22Rv1 (cell line): ENCODE data around the gene PDE2A.

Experiments used
- H3K27ac ChIP-seq: fragments of 450-650 bp; 2 replicates; pipeline ENCODE4 v1.5.1; 2017
- ZFX ChIP-seq: fragments of 450-650 bp; IDR thresholded peaks from 2 replicates; pipeline ENCODE4 v1.6.1; 2017; ENCODE audit warnings: antibody characterized with exemption, borderline replicate concordance
- TF ChIP-seq, protein P1 (sequence below): fragments of 450-650 bp; IDR thresholded peaks from 2 replicates; pipeline ENCODE4 v1.5.1; 2017; ENCODE audit warnings: mild to moderate bottlenecking

Gene PDE2A

GRCh38 chr11:72704783-72705265, 30.6 kb upstream of the PDE2A start:
- TF ChIP-seq, protein P1, sequence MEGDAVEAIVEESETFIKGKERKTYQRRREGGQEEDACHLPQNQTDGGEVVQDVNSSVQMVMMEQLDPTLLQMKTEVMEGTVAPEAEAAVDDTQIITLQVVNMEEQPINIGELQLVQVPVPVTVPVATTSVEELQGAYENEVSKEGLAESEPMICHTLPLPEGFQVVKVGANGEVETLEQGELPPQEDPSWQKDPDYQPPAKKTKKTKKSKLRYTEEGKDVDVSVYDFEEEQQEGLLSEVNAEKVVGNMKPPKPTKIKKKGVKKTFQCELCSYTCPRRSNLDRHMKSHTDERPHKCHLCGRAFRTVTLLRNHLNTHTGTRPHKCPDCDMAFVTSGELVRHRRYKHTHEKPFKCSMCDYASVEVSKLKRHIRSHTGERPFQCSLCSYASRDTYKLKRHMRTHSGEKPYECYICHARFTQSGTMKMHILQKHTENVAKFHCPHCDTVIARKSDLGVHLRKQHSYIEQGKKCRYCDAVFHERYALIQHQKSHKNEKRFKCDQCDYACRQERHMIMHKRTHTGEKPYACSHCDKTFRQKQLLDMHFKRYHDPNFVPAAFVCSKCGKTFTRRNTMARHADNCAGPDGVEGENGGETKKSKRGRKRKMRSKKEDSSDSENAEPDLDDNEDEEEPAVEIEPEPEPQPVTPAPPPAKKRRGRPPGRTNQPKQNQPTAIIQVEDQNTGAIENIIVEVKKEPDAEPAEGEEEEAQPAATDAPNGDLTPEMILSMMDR, result no peak
- no peak for TF ChIP-seq ZFX

DNA sequence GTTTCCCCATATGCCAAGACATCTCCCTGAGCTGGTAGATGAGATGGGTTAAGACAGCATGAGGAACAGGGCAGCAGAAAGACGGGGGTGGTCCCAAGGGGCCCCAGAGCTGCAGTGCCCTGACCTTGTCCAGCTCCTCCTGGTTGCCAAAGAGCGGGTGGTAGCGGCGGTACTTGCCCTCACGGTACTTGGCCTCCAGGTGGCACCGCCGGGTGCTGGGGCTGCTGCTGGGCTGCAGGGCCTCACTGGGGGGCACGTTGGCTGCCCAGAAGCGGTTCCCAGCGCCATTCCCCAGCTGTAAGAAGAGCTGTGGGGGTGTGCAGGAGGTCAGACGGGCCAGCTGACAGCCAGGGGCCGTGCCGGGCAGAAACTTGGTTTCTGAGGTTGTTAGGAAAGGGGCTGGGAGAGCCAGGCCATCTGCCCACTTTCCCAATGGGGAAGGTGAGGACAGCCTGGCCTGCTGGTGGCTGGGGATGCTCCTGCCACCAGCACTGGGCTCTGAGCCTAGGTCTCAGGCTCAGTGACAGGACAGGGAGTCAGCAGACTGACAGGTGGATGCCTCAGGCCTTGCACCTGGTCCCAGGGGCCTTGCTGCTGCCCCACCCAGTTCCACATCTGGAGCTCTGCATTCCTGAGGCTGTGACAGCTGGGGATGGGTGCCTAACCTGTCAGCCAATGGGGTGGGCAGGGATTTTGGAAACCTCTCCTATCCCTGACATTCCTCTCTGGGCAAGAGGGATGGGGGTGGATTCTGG, 30.0 kb upstream of the PDE2A start:
- H3K27ac ChIP-seq, result no peak overlapping the region
- no peak for TF ChIP-seq ZFX
- TF ChIP-seq, protein P1, result peak; percentile 31

More at GRCh38 chr11:72704783-72705265, 30.6 kb upstream of the PDE2A start:
- H3K27ac ChIP-seq, result no peak overlapping the region

DNA sequence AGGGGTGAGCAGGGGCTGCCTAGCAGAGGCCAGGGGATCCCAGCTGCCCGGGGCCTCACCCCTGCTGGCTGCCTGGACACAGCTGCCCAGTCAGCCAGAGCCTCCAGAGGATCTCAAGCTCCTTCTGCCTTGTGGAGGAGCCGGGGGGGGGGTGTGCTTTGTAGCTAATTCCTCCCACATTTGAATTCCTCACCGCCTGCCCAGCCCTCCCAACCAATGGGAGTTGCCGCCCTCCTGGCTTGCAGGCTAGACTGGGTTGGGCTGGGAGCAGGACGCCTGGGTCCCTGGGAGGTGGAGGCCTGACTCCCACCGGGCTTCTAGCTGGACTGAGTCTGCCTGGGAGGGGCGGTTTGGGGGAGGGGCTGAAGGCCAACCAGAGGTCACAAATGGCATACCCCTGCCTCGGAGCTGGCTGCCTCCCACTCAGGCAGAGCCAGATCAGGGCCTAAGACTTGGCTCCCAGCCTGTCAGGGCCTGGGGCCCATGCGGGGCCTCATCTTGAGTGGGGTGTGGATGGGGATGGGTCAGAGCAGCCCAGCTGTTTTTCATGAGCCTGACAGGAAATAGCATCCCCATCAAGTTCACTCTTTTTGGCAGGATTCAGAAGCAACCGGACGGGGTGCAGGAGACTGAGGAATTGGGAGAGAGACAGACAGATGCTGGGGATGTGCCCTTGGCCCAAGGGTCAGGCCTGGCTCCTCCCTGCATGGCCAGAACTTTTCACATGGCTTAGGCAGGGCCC, 29.2 kb upstream of the PDE2A start:
- no peak overlapping the region for H3K27ac ChIP-seq
- TF ChIP-seq ZFX, result no peak
- TF ChIP-seq, protein P1, result no peak

DNA sequence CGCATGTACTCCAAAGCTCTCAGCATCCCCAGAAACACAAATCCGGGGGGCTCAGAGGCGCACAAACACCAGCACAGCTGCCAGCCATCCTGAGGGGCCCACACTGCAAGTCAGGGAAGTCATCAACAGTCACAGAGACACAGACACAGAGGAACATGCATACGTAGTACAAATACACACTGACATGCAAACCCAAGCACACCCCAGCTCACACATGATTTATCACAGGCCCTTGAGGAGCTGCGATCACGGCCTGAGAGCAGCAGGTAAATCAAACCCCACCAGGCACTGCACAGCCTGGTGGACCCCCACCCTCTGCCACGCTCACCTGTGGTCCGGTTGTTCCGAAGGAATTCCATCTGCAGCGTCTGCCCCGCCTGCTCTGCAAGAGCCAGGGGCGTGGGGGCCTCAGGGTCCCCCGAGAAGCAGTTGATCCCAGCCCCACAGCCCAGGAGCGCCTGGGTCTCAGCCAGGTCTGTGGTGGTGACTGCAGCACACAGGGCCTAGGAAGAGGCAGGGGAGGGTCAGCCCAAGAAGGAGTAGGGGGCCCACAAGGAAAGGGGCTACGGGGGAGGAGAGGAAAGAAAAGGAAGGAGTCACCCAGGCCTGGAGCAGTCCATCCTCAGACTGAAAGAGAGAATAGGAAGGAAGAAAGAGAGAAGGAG, 28.5 kb upstream of the PDE2A start:
- no peak for TF ChIP-seq ZFX
- TF ChIP-seq, protein P1, result no peak

DNA sequence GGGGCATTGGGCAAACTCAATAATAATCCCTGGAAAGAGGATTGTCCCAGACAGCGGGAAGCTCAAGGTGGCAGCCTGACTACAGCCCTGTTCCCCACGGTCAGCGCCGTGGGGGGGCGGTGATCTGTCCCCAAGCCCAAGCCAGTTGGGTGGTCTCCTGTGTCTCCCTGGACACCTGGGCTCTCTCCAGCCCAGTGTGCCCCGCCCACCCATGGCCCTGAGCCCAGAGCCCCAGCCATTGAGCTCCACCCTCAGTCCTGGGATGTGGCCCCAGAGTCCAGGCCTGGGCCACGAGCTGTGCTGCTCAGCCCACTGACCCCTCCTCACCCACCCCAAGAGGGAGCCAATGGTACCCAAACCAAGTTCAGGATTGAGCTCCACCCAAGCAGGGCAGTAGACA, 27.9 kb upstream of the PDE2A start:
- TF ChIP-seq, protein P1, result no peak
- no peak for TF ChIP-seq ZFX
- H3K27ac ChIP-seq, result no peak overlapping the region

More for the DNA sequence above, 28.5 kb upstream of the PDE2A start:
- H3K27ac ChIP-seq, result no peak overlapping the region

- no peak overlapping the region for H3K27ac ChIP-seq
- no peak for TF ChIP-seq ZFX
- TF ChIP-seq, protein P1, result no peak
Observed at GRCh38 chr11:72701466-72701865, 27.2 kb upstream of the PDE2A start.
